HG03521 (cell line): ENCODE data around the gene SPATA17.
"Not testable (repeated sequence)": the region's sequence is repeated elsewhere in the genome, so short reads cannot be mapped to it uniquely, and the experiment has no call there.

Source experiments
- ATAC-seq: cut with Tn5 transposase; IDR thresholded peaks from one replicate; pipeline ENCODE4 v1.9.1; 2021; ENCODE audit warnings: mild to moderate bottlenecking, moderate library complexity; ENCODE audit not compliant: unreplicated experiment

The SPATA17 gene

DNA sequence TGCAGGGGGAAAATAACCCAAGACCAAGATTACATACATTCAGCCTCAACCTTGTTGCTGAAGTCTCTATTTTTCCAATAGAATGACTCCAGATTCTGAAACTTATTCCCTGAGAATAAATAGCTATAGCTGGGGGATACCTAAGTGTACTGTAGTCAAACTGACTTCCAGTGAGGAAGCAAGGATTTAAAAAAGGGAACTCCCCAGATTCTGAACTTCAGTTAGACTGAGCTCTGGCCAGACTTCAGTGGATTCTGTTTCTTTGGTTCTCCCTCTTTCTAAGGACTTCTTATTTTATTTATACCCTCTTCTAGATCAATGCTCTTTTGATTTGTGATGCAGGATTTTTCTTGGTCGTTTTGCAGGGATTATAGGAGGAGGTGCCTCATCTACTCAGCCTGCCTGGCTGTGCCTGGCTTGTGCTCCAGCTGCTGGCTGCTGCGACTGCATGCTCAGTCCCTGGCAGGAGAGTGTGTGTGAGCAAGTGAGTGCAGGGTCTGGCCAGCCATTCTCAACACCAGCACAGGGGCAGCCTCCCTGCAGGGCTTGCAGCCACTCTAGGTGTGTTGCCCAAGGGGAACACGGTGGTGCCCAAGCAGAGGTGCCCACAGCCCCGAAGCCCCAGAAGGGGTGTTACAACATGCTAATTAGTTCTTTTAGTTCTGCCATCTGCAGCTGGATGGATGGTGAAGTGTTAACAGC is 43.0 kb downstream of the SPATA17 start:
- no peak for ATAC-seq

DNA sequence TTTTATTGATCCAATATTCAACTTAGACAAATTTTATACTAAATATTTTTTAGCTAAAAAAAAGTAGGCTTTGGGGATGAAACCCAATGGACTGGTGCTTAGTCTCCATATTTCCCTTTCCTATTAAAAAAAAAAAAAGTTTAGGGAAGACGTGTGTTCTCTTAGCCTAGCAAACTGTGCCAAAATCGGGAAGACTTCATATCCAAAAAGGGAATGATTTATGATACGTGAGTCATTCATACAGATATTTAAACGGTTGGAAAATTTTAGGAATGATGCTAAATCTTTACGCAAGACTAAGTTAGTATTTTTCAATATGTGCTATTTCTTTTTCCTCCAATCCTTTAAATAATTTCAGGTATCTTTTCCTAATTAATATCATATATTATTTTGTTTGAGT is 50.7 kb downstream of the SPATA17 start:
- ATAC-seq: no peak

DNA sequence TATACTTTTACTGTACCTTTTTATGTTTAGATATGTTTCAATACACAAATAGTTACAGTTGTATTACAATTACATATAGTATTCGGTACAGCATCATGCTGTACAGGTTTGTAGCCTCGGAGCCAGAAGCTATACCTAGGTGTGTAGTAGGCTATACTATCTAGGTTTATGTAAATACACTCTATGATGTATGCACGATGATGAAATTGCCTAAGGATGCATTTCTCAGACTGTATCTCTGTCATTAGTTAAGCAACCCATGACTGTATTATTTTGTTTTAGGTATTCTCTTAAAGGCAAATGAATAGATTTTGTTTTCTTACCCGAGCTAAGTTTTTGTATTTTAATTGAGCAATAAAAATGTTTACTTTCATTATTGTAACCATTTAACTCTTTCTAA is 56.4 kb downstream of the SPATA17 start:
- no peak for ATAC-seq

DNA sequence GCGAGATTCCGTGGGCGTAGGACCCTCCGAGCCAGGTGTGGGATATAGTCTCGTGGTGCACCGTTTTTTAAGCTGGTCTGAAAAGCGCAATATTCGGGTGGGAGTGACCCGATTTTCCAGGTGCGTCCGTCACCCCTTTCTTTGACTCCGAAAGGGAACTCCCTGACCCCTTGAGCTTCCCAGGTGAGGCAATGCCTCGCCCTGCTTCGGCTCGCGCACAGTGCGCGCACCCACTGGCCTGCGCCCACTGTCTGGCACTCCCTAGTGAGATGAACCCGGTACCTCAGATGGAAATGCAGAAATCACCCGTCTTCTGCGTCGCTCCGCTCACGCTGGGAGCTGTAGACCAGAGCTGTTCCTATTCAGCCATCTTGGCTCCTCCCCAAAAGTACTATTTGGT is 65.0 kb downstream of the SPATA17 start:
- not testable (repeated sequence) for ATAC-seq

- no peak for ATAC-seq
These were observed 72.2 kb downstream of the SPATA17 start for GRCh38 chr1:217703326-217703725.

- no peak for ATAC-seq
These were observed 81.9 kb downstream of the SPATA17 start for GRCh38 chr1:217712925-217713597.

DNA sequence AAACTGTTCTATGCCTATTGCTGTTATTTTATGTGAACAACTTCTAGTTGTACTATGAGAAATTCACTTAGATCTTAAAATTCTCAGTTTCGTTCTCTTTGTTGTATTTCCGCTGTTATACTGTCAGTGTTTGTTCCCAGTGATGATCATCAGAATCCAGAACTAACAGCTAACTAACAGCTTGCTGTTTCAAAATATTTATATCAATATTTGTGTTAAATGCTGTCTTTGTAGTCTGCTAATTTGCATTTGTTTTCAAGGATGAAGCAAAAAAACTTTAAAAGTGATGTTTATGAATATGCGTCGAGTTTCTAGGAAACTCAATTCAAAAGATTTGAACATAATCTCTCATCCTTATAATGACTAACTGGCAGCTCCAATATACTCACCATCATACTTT is 84.5 kb downstream of the SPATA17 start:
- ATAC-seq: no peak

GRCh38 chr1:217717959-217718358 is 86.8 kb downstream of the SPATA17 start:
- no peak for ATAC-seq

GRCh38 chr1:217718873-217719272 is 87.7 kb downstream of the SPATA17 start:
- no peak for ATAC-seq

DNA sequence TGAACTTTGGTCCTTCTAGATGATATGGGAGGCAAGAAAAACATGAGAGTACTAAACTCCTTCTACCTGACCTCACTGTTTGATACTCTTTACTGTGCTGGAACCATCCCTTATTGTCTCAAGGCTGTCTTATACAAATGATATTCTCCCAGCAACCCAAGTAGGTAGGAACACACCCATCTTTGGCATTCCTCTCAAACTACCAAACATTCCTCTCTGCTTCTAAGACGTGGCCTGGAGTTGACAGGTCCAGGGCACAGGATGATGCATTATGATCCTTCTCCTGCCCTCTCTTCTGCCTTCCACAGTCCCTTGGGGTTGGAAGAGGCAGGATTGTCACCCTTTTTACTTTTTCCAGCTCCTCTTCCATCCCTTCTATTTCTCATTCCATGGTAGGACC is 90.5 kb downstream of the SPATA17 start:
- ATAC-seq: no peak

DNA sequence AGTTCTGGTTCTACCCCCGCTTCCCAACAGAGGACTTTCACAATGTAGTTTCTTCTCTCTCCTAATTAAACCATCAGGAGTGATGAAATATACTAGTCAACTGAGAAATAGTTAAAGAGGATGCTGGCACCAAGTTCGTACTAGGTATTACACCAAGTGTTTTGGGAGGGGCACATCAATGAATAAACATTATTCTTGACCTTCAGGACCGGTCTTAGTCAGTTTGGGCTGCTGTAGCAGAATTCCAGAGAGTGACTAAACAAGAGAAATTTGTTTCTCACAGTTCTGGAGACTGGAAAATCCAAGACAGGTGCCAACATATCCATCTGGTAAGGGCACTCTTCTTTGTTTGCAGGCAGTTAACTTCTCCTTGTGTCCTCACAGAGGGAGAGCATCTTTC is 103.8 kb downstream of the SPATA17 start:
- ATAC-seq: no peak

DNA sequence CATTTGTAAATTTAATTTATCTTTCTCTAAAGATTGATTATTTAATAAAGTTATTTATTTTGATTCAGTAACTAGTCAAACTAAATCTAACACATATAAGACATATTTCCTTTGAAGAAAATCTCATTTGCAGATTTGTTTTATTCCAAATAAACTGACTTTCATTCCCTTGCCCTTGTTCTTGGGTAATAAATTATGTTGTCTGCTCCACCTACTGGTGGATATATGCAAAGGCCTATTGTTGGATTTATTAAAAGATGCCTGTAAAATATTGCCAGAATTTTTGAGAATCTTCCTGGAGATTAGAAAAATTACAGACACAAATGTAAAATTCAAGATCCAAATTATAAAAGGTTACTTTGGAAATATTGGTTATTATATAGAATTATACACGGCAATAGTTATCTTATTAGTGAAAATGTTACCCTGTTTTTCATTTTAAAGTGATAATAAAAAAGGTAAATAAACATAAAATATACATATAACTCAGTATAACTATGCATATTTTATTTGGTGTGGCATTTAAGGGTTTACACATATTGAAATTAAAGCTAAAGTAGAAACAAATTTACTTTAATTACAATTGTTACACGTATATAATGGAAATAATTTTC is 116.1 kb downstream of the SPATA17 start:
- ATAC-seq: no peak

GRCh38 chr1:217769768-217770167 is 138.6 kb downstream of the SPATA17 start:
- ATAC-seq: no peak

GRCh38 chr1:217770918-217771317 is 139.8 kb downstream of the SPATA17 start:
- ATAC-seq: no peak

GRCh38 chr1:217776693-217777092 is 145.5 kb downstream of the SPATA17 start:
- no peak for ATAC-seq

DNA sequence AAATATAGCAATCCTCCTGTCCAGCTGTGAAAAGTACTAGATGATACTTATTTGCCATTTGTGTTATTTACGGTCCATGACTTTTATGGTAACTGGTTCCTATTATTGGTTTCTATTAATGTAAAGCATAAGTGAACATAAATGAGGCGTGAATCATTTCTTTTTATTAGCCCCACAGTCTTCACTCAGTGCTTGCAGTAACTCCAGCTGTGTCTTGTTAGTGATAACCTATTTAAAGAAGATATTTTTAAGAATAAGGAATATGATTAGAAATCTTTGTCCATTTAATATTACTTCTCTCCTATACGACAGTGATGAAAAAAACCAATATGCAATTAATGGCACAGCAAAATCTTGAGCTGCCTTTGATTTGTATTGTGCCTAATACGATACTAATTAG is 149.9 kb downstream of the SPATA17 start:
- ATAC-seq: no peak

GRCh38 chr1:217791091-217791490 is 159.9 kb downstream of the SPATA17 start:
- no peak for ATAC-seq

GRCh38 chr1:217805792-217806191 is 174.6 kb downstream of the SPATA17 start:
- no peak for ATAC-seq

- ATAC-seq: no peak
These were observed 181.0 kb downstream of the SPATA17 start for GRCh38 chr1:217812175-217812574.

DNA sequence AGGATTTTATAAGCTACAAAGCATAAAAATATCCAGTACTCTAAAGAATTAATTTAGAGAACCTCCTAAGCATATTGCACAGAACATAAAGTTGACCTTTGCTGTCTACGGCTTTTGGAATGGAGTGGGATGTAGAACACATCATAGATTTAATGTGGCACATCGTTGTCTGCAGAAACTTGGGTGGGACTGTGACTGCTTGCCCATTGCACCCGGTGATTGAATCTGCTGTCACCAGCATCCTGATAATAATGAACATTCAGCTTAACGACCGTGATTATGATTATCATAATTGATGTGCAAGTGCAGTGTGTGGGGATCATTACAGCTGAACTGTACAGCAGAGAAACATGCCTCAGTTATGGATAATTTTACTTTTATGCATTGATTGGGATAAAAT is 181.9 kb downstream of the SPATA17 start:
- ATAC-seq: no peak

- no peak for ATAC-seq
These were observed 206.5 kb downstream of the SPATA17 start for GRCh38 chr1:217837691-217838090.

GRCh38 chr1:217839161-217839560 is 208.0 kb downstream of the SPATA17 start:
- ATAC-seq: no peak
